Hepatocyte (in vitro differentiated cells): ENCODE measurements around the gene URB2. TPM values are rescaled to one million over a fixed set of nuclear protein-coding genes. Genes with fewer than 3 reads are reported as not detected.
A peak's percentile ranks its signal among the peaks of the same experiment; 100 is the strongest.

Source experiments
- DNase-seq: peaks from one replicate; pipeline ENCODE4 v3.0.0-alpha.2; 2016; ENCODE audit warnings: low spot score
- H2AFZ ChIP-seq: fragments of 200-600 bp; sonication (generic); 2 replicates; pipeline ENCODE4 v1.6.0; 2016; ENCODE audit warnings: antibody characterized with exemption, mild to moderate bottlenecking
- H3K27ac ChIP-seq: fragments of 200-600 bp; sonication (generic); 2 replicates; pipeline ENCODE4 v1.5.1; 2016; ENCODE audit warnings: mild to moderate bottlenecking
- H3K27me3 ChIP-seq: fragments of 200-600 bp; sonication (generic); 2 replicates; pipeline ENCODE4 v1.6.1; 2016
- H3K36me3 ChIP-seq: fragments of 200-600 bp; sonication (generic); replicated peaks from 2 replicates; pipeline ENCODE4 v1.5.1; 2016; ENCODE audit warnings: low read depth; ENCODE audit not compliant: insufficient read depth
- H3K4me1 ChIP-seq: fragments of 200-600 bp; sonication (generic); 2 replicates; pipeline ENCODE4 v1.5.1; 2016; ENCODE audit warnings: mild to moderate bottlenecking, moderate library complexity; ENCODE audit not compliant: insufficient read depth
- H3K4me2 ChIP-seq: fragments of 200-600 bp; sonication (generic); 2 replicates; pipeline ENCODE4 v1.6.0; 2016
- H3K4me3 ChIP-seq: fragments of 200-600 bp; sonication (generic); 2 replicates; pipeline ENCODE4 v1.5.1; 2016; ENCODE audit warnings: mild to moderate bottlenecking
- H3K79me2 ChIP-seq: fragments of 200-600 bp; sonication (generic); 2 replicates; pipeline ENCODE4 v1.6.0; 2017; ENCODE audit warnings: mild to moderate bottlenecking
- H3K9me2 ChIP-seq: fragments of 200-600 bp; sonication (generic); replicated peaks from 2 replicates; pipeline ENCODE4 v1.6.0; 2017; ENCODE audit warnings: mild to moderate bottlenecking; ENCODE audit not compliant: insufficient read depth
- H3K9me3 ChIP-seq: fragments of 200-600 bp; sonication (generic); 2 replicates; pipeline ENCODE4 v1.5.1; 2016; ENCODE audit warnings: low read depth, mild to moderate bottlenecking
- H4K20me1 ChIP-seq: fragments of 200-600 bp; sonication (generic); 2 replicates; pipeline ENCODE4 v1.6.0; 2016; ENCODE audit warnings: mild to moderate bottlenecking; ENCODE audit not compliant: insufficient read depth, poor library complexity, severe bottlenecking
- CTCF ChIP-seq: fragments of 200-600 bp; sonication (generic); IDR thresholded peaks from 2 replicates; pipeline ENCODE4 v1.5.1; 2016; ENCODE audit warnings: antibody characterized with exemption, mild to moderate bottlenecking; ENCODE audit not compliant: poor library complexity
- EZH2 ChIP-seq: fragments of 200-600 bp; sonication (generic); IDR thresholded peaks from 2 replicates; pipeline ENCODE4 v1.6.1; 2016; ENCODE audit warnings: antibody characterized with exemption, mild to moderate bottlenecking, borderline replicate concordance
- EZH2phosphoT487 ChIP-seq: fragments of 200-600 bp; sonication (generic); IDR thresholded peaks from one replicate; pipeline ENCODE4 v1.6.1; 2018; ENCODE audit warnings: antibody characterized with exemption, mild to moderate bottlenecking, low read depth, moderate library complexity; ENCODE audit not compliant: unreplicated experiment, severe bottlenecking
- WGBS: methylation state at CpG from one replicate; pipeline ENCODE4 v1.1.6; 2016; ENCODE audit warnings: low lambda C conversion rate; ENCODE audit errors: missing lambda C conversion rate; 5-methylcytosine and 5-hydroxymethylcytosine counted together
- polyA plus RNA-seq: library from polyadenylated mRNA; unstranded; fragments of >200 nt; fragmentation: Nextera tagmentation; extraction: Ambion mirVana; gene quantifications from 2 replicates; pipeline ENCODE4 v1.2.1, GENCODE V29; 2016
- total RNA-seq: library from RNA; depleted of rRNA; stranded (reverse); fragments of >200 nt; gene quantifications from 2 replicates; pipeline ENCODE4 v1.2.3, GENCODE V29; 2014

URB2 gene
- total and polyA plus RNA-seq, 2 experiments from 2014 or later = 4.6 to 12.4 TPM

- H3K4me2 ChIP-seq = no peak overlapping the region
- H3K4me1 ChIP-seq = peaks cover 21% of the 10 kb centered on the region
Measured at GRCh38 chr1:229623225-229623624, 2.8 kb upstream of the URB2 start.

GRCh38 chr1:229623838-229624237, 2.2 kb upstream of the URB2 start:
- Histone ChIP-seq H4K20me1 (peaks cover 40% of the 10 kb centered on the region), H3K79me2 (peaks cover 86% of the 10 kb centered on the region), H2AFZ (no peak overlapping the region)

More at GRCh38 chr1:229623225-229623624, 2.8 kb upstream of the URB2 start:
- Histone ChIP-seq H3K27ac (no peak overlapping the region), H3K9me3 (no peaks in the 10 kb centered on the region), H3K79me2 (peaks cover 86% of the 10 kb centered on the region), H3K4me3 (no peak overlapping the region), H3K9me2 (no peaks in the 10 kb centered on the region), H3K36me3 (no peaks in the 10 kb centered on the region), H3K27me3 (no peaks in the 10 kb centered on the region), H4K20me1 (peaks cover 40% of the 10 kb centered on the region), H2AFZ (no peak overlapping the region)
- TF ChIP-seq EZH2 (no peak), EZH2phosphoT487 (no peak), CTCF (no peak)
- 96% methylated on average over 5 of the region's 5 CpGs for WGBS
- DNase-seq = no peak

GRCh38 chr1:229624521-229625070, 1.5 kb upstream of the URB2 start:
- H2AFZ ChIP-seq = peak overlapping the region; percentile 89
- H3K79me2 ChIP-seq = peaks cover 86% of the 10 kb centered on the region
- peak overlapping the region; percentile 94 for H3K4me2 ChIP-seq
- no peaks in the 10 kb centered on the region for H3K9me2 ChIP-seq
- H3K9me3 ChIP-seq = no peaks in the 10 kb centered on the region
- TF ChIP-seq EZH2phosphoT487 = no peak
- TF ChIP-seq CTCF = no peak
- no peak for TF ChIP-seq EZH2
- H3K36me3 ChIP-seq = no peaks in the 10 kb centered on the region
- peaks cover 21% of the 10 kb centered on the region for H3K4me1 ChIP-seq
- peak overlapping the region; percentile 96 for H3K4me3 ChIP-seq
- no peak for DNase-seq
- H3K27ac ChIP-seq = peak overlapping the region; percentile 73
- WGBS = 42% methylated on average over 9 of the region's 9 CpGs
- no peaks in the 10 kb centered on the region for H3K27me3 ChIP-seq
- H4K20me1 ChIP-seq = peaks cover 37% of the 10 kb centered on the region

More at GRCh38 chr1:229623838-229624237, 2.2 kb upstream of the URB2 start:
- H3K9me2 ChIP-seq = no peaks in the 10 kb centered on the region
- no peaks in the 10 kb centered on the region for H3K27me3 ChIP-seq
- H3K9me3 ChIP-seq = no peaks in the 10 kb centered on the region
- no peak for DNase-seq
- H3K27ac ChIP-seq = no peak overlapping the region
- H3K4me2 ChIP-seq = peak overlapping the region; percentile 94
- no peak overlapping the region for H3K4me3 ChIP-seq
- H3K36me3 ChIP-seq = no peaks in the 10 kb centered on the region
- TF ChIP-seq EZH2 (no peak), EZH2phosphoT487 (no peak), CTCF (no peak)
- peaks cover 21% of the 10 kb centered on the region for H3K4me1 ChIP-seq
- 75% methylated on average over 1 of the region's 1 CpG for WGBS
